Endothelial cell (in vitro differentiated cells): ENCODE data around the gene MAGI2. TPM values are rescaled to one million over a fixed set of nuclear protein-coding genes. Genes with fewer than 3 reads are reported as not detected.

Experiments used
- DNase-seq: peaks from one replicate; pipeline ENCODE4 v3.0.0; 2021; ENCODE audit warnings: low spot score
- H3K27ac Mint-ChIP-seq: one replicate; pipeline ENCODE4 v1.8.0; 2021; ENCODE audit warnings: mixed read lengths, inconsistent platforms; ENCODE audit not compliant: unreplicated experiment
- H3K27me3 Mint-ChIP-seq: one replicate; pipeline ENCODE4 v1.8.0; 2021; ENCODE audit warnings: mild to moderate bottlenecking, moderate library complexity, mixed read lengths, inconsistent platforms; ENCODE audit not compliant: unreplicated experiment
- H3K36me3 Mint-ChIP-seq: one replicate; pipeline ENCODE4 v1.8.0; 2021; ENCODE audit warnings: mild to moderate bottlenecking, low read depth, mixed read lengths, inconsistent platforms; ENCODE audit not compliant: unreplicated experiment
- H3K4me1 Mint-ChIP-seq: one replicate; pipeline ENCODE4 v1.8.0; 2021; ENCODE audit warnings: mild to moderate bottlenecking, mixed read lengths, inconsistent platforms; ENCODE audit not compliant: unreplicated experiment
- H3K4me3 Mint-ChIP-seq: one replicate; pipeline ENCODE4 v1.8.0; 2021; ENCODE audit warnings: mild to moderate bottlenecking, mixed read lengths, inconsistent platforms; ENCODE audit not compliant: unreplicated experiment
- H3K9me3 Mint-ChIP-seq: one replicate; pipeline ENCODE4 v1.8.0; 2021; ENCODE audit warnings: mixed read lengths, inconsistent platforms; ENCODE audit not compliant: unreplicated experiment
- CTCF ChIP-seq: fragments of 200-600 bp; sonication (generic); IDR thresholded peaks from one replicate; pipeline ENCODE4 v1.5.0; 2021; ENCODE audit warnings: antibody characterized with exemption; ENCODE audit not compliant: unreplicated experiment
- total RNA-seq: library from RNA; stranded (reverse); fragmentation: NEBNext Ultra II Directional; extraction: Animal tissue kit (Norgen Biotek cat#: 25700); gene quantifications from one replicate; pipeline ENCODE4 v1.2.1, GENCODE V29; 2021; ENCODE audit not compliant: unreplicated experiment

The MAGI2 gene
- total RNA-seq, 1 donor from 2014 or later = 6.3 TPM

DNA sequence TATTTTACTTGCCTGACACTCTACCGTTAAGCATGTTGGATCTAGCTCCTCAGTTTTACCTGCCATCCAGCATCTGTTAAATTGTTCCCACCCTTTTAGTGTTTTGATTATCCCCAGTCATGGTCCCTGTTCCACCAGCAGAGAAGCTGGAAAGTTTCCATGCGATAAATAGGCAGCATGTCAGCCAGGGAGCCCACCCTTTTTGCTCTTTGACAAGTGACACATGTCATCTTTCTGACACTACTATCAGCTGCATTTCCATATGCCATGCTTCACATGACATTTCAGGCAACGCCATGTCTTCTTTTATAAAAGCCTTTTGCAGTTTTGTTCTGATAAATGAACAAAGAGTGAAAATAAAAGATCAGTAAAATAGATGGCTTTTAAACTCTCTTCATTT is 310.8 kb downstream of the MAGI2 start:
- no peak for TF ChIP-seq CTCF
- no peaks in the 10 kb centered on the region for H3K27me3 Mint-ChIP-seq
- no peak overlapping the region for H3K27ac Mint-ChIP-seq

GRCh38 chr7:79141252-79141651 is 312.2 kb downstream of the MAGI2 start:
- no peak for TF ChIP-seq CTCF
- no peak for DNase-seq
- Mint-ChIP-seq H3K36me3 (no peaks in the 10 kb centered on the region), H3K27ac (no peak overlapping the region), H3K4me3 (no peak overlapping the region), H3K4me1 (no peaks in the 10 kb centered on the region), H3K9me3 (no peaks in the 10 kb centered on the region), H3K27me3 (no peaks in the 10 kb centered on the region)

More for the DNA sequence above, 310.8 kb downstream of the MAGI2 start:
- no peaks in the 10 kb centered on the region for H3K9me3 Mint-ChIP-seq
- H3K4me3 Mint-ChIP-seq = no peak overlapping the region
- DNase-seq = no peak
- no peaks in the 10 kb centered on the region for H3K36me3 Mint-ChIP-seq
- H3K4me1 Mint-ChIP-seq = no peaks in the 10 kb centered on the region

- no peaks in the 10 kb centered on the region for H3K9me3 Mint-ChIP-seq
- no peak for TF ChIP-seq CTCF
- DNase-seq = no peak
- no peaks in the 10 kb centered on the region for H3K36me3 Mint-ChIP-seq
- H3K27ac Mint-ChIP-seq = no peak overlapping the region
- H3K4me1 Mint-ChIP-seq = no peaks in the 10 kb centered on the region
- no peaks in the 10 kb centered on the region for H3K27me3 Mint-ChIP-seq
- no peak overlapping the region for H3K4me3 Mint-ChIP-seq
Measured at GRCh38 chr7:79137942-79138341, 315.5 kb downstream of the MAGI2 start.

- no peak for TF ChIP-seq CTCF
- H3K4me3 Mint-ChIP-seq = no peak overlapping the region
- H3K36me3 Mint-ChIP-seq = no peaks in the 10 kb centered on the region
- no peak for DNase-seq
- H3K4me1 Mint-ChIP-seq = no peaks in the 10 kb centered on the region
- H3K9me3 Mint-ChIP-seq = no peaks in the 10 kb centered on the region
- no peak overlapping the region for H3K27ac Mint-ChIP-seq
- no peaks in the 10 kb centered on the region for H3K27me3 Mint-ChIP-seq
Measured at GRCh38 chr7:79132844-79133451, 320.5 kb downstream of the MAGI2 start.

DNA sequence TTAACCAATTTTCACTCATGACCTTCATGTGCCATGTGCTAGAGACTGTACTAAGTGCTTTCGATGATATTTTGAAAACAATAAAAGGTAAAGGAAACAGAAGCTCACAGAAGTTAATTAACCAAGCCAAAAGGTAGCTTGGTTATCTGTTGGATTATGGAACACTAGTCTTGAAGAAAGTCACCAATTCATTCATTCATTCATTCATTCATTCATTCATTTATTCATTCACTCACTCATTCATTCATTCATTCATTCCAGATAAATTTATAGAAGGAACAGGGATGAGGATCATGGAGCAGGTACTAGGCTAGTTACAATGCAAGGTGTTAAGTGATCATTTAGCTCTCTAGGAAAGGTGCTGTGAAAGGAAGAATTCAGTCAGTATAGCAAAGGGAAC is 322.8 kb downstream of the MAGI2 start:
- Mint-ChIP-seq H3K27ac (no peak overlapping the region), H3K9me3 (no peaks in the 10 kb centered on the region), H3K27me3 (no peaks in the 10 kb centered on the region), H3K4me1 (no peaks in the 10 kb centered on the region), H3K36me3 (no peaks in the 10 kb centered on the region), H3K4me3 (no peak overlapping the region)
- no peak for DNase-seq
- no peak for TF ChIP-seq CTCF
